OCI-LY3 (cell line): ENCODE data around the gene TEX14.
A peak's percentile ranks its signal among the peaks of the same experiment; 100 is the strongest.

Source experiments
- H2AFZ ChIP-seq: fragments of 200-600, 300-600 bp; shearing (Covaris generic); 2 replicates; pipeline ENCODE4 v1.6.0; 2014; ENCODE audit warnings: antibody characterized with exemption, low read depth, low read length
- H3K27ac ChIP-seq: fragments of 200-600, 300-600 bp; sonication (generic); 2 replicates; pipeline ENCODE4 v1.5.1; 2014; ENCODE audit warnings: mild to moderate bottlenecking, low read length, moderate library complexity, mixed read lengths
- H3K27me3 ChIP-seq: fragments of 200-600, 300-600 bp; sonication (generic); 2 replicates; pipeline ENCODE4 v1.6.1; 2014; ENCODE audit warnings: low read depth, low read length, mixed read lengths
- H3K36me3 ChIP-seq: fragments of 200-600, 300-600 bp; sonication (generic); replicated peaks from 2 replicates; pipeline ENCODE3; 2014; ENCODE audit warnings: low read depth, low read length, mixed read lengths
- H3K4me1 ChIP-seq: fragments of 300-600, 200-600 bp; sonication (generic); 2 replicates; pipeline ENCODE4 v1.6.1; 2014; ENCODE audit warnings: low read length, mixed read lengths
- H3K4me2 ChIP-seq: fragments of 200-600, 300-600 bp; sonication (generic); 2 replicates; pipeline ENCODE4 v1.6.1; 2014; ENCODE audit warnings: low read length, mixed read lengths
- H3K4me3 ChIP-seq: fragments of 300-600, 200-600 bp; sonication (generic); 2 replicates; pipeline ENCODE4 v1.5.1; 2014; ENCODE audit warnings: antibody characterized with exemption, mild to moderate bottlenecking, low read length, moderate library complexity
- H3K79me2 ChIP-seq: fragments of 300-600, 200-600 bp; shearing (Covaris generic); 2 replicates; pipeline ENCODE4 v1.6.1; 2014; ENCODE audit warnings: mild to moderate bottlenecking, low read length, mixed read lengths
- H3K9ac ChIP-seq: fragments of 300-600, 200-600 bp; shearing (Covaris generic); 2 replicates; pipeline ENCODE4 v1.6.0; 2014; ENCODE audit warnings: mild to moderate bottlenecking, low read length, moderate library complexity
- H3K9me3 ChIP-seq: fragments of 200-600, 300-600 bp; shearing (Covaris generic); 2 replicates; pipeline ENCODE4 v1.6.1; 2014; ENCODE audit warnings: low read length, mixed read lengths; ENCODE audit not compliant: insufficient read depth
- H4K20me1 ChIP-seq: fragments of 200-600, 300-600 bp; sonication (generic); 2 replicates; pipeline ENCODE4 v1.6.1; 2016; ENCODE audit warnings: low read length, mixed read lengths; ENCODE audit not compliant: insufficient read depth
- EZH2phosphoT487 ChIP-seq: fragments of 200-600 bp; shearing (Covaris generic); IDR thresholded peaks from 2 replicates; pipeline ENCODE4 v1.6.1; 2018; ENCODE audit warnings: antibody characterized with exemption, mixed run types, low read depth
- TF ChIP-seq, protein P1 (sequence below): fragments of 200-600, 300-600 bp; sonication (generic); IDR thresholded peaks from 2 replicates; pipeline ENCODE4 v1.5.1; 2014; ENCODE audit warnings: antibody characterized with exemption, low read length, low read depth

TEX14 gene

DNA sequence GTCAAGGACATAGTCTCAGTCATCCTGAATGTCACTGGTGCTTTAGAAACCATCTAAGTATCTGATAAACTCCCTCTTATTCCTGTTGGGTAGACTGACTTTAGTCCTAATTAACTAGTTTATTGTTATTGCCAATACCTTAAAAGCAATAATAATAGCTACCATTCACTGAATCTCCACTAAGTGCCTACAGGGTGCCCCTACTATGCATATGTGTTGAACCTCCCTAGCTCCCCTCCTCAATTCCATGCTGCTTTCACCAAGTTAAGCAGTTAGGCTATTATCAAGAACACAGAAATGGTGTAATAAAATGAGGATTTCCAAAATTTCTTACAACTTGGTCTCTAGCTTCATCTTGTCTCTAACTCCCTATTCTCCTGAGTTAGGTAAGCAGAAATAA lies 89.9 kb downstream of the TEX14 start:
- H3K36me3 ChIP-seq = peaks cover 10% of the 10 kb centered on the region
- no peaks in the 10 kb centered on the region for H3K27me3 ChIP-seq
- H3K9me3 ChIP-seq = no peaks in the 10 kb centered on the region
- H3K79me2 ChIP-seq = 0 out of 2 replicates have a peak, but pooled peaks cover under 1% of the 10 kb centered on the region
- H2AFZ ChIP-seq = no peak overlapping the region
- H3K9ac ChIP-seq = no peak overlapping the region
- H3K4me3 ChIP-seq = no peak overlapping the region
- H3K4me1 ChIP-seq = peaks cover 32% of the 10 kb centered on the region
- no peaks in the 10 kb centered on the region for H4K20me1 ChIP-seq
- H3K4me2 ChIP-seq = no peak overlapping the region
- TF ChIP-seq, protein P1, sequence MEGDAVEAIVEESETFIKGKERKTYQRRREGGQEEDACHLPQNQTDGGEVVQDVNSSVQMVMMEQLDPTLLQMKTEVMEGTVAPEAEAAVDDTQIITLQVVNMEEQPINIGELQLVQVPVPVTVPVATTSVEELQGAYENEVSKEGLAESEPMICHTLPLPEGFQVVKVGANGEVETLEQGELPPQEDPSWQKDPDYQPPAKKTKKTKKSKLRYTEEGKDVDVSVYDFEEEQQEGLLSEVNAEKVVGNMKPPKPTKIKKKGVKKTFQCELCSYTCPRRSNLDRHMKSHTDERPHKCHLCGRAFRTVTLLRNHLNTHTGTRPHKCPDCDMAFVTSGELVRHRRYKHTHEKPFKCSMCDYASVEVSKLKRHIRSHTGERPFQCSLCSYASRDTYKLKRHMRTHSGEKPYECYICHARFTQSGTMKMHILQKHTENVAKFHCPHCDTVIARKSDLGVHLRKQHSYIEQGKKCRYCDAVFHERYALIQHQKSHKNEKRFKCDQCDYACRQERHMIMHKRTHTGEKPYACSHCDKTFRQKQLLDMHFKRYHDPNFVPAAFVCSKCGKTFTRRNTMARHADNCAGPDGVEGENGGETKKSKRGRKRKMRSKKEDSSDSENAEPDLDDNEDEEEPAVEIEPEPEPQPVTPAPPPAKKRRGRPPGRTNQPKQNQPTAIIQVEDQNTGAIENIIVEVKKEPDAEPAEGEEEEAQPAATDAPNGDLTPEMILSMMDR = no peak
- TF ChIP-seq EZH2phosphoT487 = no peak
- 0 out of 2 replicates have a peak overlapping the region, but pooled peaks have one; percentile 6 for H3K27ac ChIP-seq

DNA sequence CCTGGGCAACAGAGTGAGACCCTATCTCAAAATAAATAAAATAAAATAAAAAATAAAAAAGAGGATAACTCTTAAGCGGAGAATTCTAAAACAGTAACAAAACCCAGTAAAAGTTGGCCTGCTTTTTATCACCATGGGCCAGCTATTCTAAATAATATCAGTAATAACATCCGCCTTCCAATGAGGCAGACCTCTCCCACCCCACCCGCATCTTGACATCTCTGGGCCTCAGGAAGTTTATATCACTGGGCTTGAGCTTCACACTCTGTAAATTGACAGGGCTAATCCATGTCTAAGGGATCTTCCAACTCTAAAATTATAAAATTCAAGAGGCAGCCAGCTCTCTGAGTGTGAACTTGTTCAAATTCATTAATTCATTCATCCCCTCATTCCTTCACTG lies 94.5 kb downstream of the TEX14 start:
- Histone ChIP-seq H3K9me3 (no peaks in the 10 kb centered on the region), H2AFZ (no peak overlapping the region), H3K27me3 (no peaks in the 10 kb centered on the region), H3K79me2 (no peaks in the 10 kb centered on the region), H3K4me1 (peaks cover 8% of the 10 kb centered on the region), H3K9ac (no peak overlapping the region), H3K4me2 (no peak overlapping the region), H4K20me1 (no peaks in the 10 kb centered on the region), H3K27ac (no peak overlapping the region), H3K4me3 (no peak overlapping the region), H3K36me3 (peaks cover 6% of the 10 kb centered on the region)
- TF ChIP-seq, protein P1 = no peak
- no peak for TF ChIP-seq EZH2phosphoT487

DNA sequence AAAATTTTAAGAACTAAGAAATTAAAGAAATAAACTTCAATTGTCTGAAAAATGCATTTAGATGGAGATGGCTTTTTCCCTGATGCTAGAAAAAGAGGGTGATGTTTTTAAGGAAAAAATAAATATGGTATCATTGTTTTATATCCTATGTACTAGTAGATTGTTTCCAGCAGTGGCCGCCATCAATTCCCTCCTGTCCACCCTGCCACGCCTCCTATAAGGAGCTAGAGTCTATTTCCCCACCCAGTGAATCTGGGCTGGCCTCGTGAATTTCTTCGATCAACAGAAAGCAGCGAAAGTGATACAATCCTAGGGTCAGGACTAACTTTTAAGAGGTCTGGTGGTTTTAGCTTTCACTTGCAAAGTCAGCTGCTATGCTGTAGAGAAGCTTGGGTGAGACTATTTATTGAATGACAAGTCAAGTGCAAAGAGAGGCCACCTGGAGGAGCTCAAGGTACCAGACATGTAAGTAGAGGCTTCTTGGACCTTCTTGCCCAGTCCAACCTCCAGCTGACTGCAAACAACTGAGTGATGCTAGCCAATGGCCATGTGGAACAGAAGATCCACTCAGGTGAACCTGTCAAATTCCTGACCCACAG lies 96.6 kb downstream of the TEX14 start:
- Histone ChIP-seq H3K9me3 (no peaks in the 10 kb centered on the region), H3K27me3 (no peaks in the 10 kb centered on the region), H2AFZ (no peak overlapping the region), H3K4me3 (0 out of 2 replicates have a peak overlapping the region, but pooled peaks have one; percentile 3), H4K20me1 (no peaks in the 10 kb centered on the region), H3K4me1 (peaks cover 3% of the 10 kb centered on the region), H3K4me2 (peak overlapping the region; percentile 32; the same call in 1 of the 2 replicates), H3K27ac (no peak overlapping the region), H3K9ac (no peak overlapping the region), H3K36me3 (peaks cover 6% of the 10 kb centered on the region), H3K79me2 (no peaks in the 10 kb centered on the region)
- TF ChIP-seq, protein P1 = peak; percentile 62
- TF ChIP-seq EZH2phosphoT487 = no peak

DNA sequence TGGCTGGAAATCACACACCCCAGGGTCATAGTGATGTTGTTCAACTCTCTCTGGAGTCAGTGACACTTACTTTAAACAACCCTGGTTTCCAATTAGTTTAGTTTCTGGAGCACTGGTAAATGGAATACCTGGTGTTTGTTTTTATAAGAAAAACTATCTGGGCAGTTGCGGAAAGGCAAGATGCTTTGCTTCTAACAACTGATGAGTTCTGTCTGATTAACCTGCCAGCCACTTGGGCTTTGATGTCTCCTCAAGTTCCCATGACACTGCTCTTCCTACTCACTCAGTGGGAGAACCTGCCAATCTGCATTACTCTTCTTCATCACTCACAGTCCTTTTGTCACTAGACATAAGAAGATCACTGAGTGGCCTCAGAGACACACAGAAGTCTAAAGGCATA lies 98.7 kb downstream of the TEX14 start:
- no peak overlapping the region for H3K4me2 ChIP-seq
- H3K9ac ChIP-seq = no peak overlapping the region
- no peak overlapping the region for H2AFZ ChIP-seq
- TF ChIP-seq, protein P1 = no peak
- no peak for TF ChIP-seq EZH2phosphoT487
- no peaks in the 10 kb centered on the region for H4K20me1 ChIP-seq
- no peaks in the 10 kb centered on the region for H3K36me3 ChIP-seq
- no peaks in the 10 kb centered on the region for H3K9me3 ChIP-seq
- no peaks in the 10 kb centered on the region for H3K27me3 ChIP-seq
- no peaks in the 10 kb centered on the region for H3K79me2 ChIP-seq
- peaks cover 3% of the 10 kb centered on the region for H3K4me1 ChIP-seq
- no peak overlapping the region for H3K4me3 ChIP-seq
- H3K27ac ChIP-seq = no peak overlapping the region
